Cardiac muscle cell (in vitro differentiated cells and primary cell): ENCODE results near the gene VCL. TPM values are rescaled to one million over a fixed set of nuclear protein-coding genes. Genes with fewer than 3 reads are reported as not detected.
A peak's percentile ranks its signal among the peaks of the same experiment; 100 is the strongest.

Source experiments
- DNase-seq, 2 donors: peaks; one replicate each; pipeline versions ENCODE4 v3.0.0 to v3.0.0-alpha.2; 2010 to 2017; ENCODE audit warnings: low read depth in 1 of 2, low spot score in 1 of 2
- H3K27ac ChIP-seq: fragments of 200-600 bp; sonication (generic); 2 replicates; pipeline ENCODE4 v1.5.1; 2016
- H3K27me3 ChIP-seq: fragments of 200-600 bp; sonication (generic); 2 replicates; pipeline ENCODE4 v1.6.0; 2016; ENCODE audit warnings: control low read depth
- H3K36me3 ChIP-seq: fragments of 200-600 bp; sonication (generic); 2 replicates; pipeline ENCODE4 v1.5.1; 2016; ENCODE audit warnings: control low read depth
- H3K4me1 ChIP-seq: fragments of 200-600 bp; sonication (generic); 2 replicates; pipeline ENCODE4 v1.8.1; 2017; ENCODE audit warnings: low read depth, mild to moderate bottlenecking, mixed run types
- H3K4me3 ChIP-seq: fragments of 200-600 bp; sonication (generic); 2 replicates; pipeline ENCODE4 v1.5.1; 2016; ENCODE audit warnings: mild to moderate bottlenecking
- H3K9me3 ChIP-seq: fragments of 200-600 bp; sonication (generic); 2 replicates; pipeline ENCODE4 v1.5.1; 2017; ENCODE audit warnings: low read depth, mild to moderate bottlenecking, control low read depth
- CTCF ChIP-seq: IDR thresholded peaks from 2 replicates; pipeline ENCODE4 v1.5.1; 2012; ENCODE audit warnings: low read depth, mild to moderate bottlenecking, low read length
- polyA plus RNA-seq: library from polyadenylated mRNA; unstranded; fragments of >200 nt; fragmentation: Nextera tagmentation; extraction: Ambion mirVana; gene quantifications from 2 replicates; pipeline ENCODE4 v1.2.1, GENCODE V29; 2016
- total RNA-seq: library from RNA; depleted of rRNA; stranded (reverse); fragments of >200 nt; gene quantifications from 2 replicates; pipeline ENCODE4 v1.2.3, GENCODE V29; 2016

The VCL gene
- total RNA-seq (130 and 167 TPM in 2 replicates), polyA plus RNA-seq (118 and 162 TPM in 2 replicates)

- Histone ChIP-seq H3K9me3 (no peaks in the 10 kb centered on the region), H3K4me3 (peak within 1 kb of the TSS; percentile 80), H3K27me3 (no peaks in the 10 kb centered on the region), H3K36me3 (no peaks in the 10 kb centered on the region), H3K4me1 (peaks cover 19% of the 10 kb centered on the region), H3K27ac (peak within 1 kb of the TSS; percentile 100)
- no peak for TF ChIP-seq CTCF
- peak; percentile 99 for DNase-seq
Observed at GRCh38 chr10:73997787-73998622, at the start of gene VCL. Gene VCL (plus strand): TSS chr10:73998116. CDS start chr10:73998208, 92 bp downstream.

- Histone ChIP-seq H3K4me1 (no peaks in the 10 kb centered on the region), H3K36me3 (no peaks in the 10 kb centered on the region), H3K9me3 (no peaks in the 10 kb centered on the region), H3K27ac (no peak overlapping the region), H3K4me3 (no peak overlapping the region), H3K27me3 (no peaks in the 10 kb centered on the region)
- no peak for TF ChIP-seq CTCF
- no peak for DNase-seq
Observed at GRCh38 chr10:73948947-73949633, 48.8 kb upstream of the VCL start.

GRCh38 chr10:73950155-73950948 is 47.6 kb upstream of the VCL start:
- no peaks in the 10 kb centered on the region for H3K4me1 ChIP-seq
- H3K27ac ChIP-seq = no peak overlapping the region
- no peaks in the 10 kb centered on the region for H3K9me3 ChIP-seq
- DNase-seq = no peak
- H3K36me3 ChIP-seq = no peaks in the 10 kb centered on the region
- H3K4me3 ChIP-seq = no peak overlapping the region
- TF ChIP-seq CTCF = no peak
- H3K27me3 ChIP-seq = no peaks in the 10 kb centered on the region

- no peak overlapping the region for H3K4me3 ChIP-seq
- no peak for TF ChIP-seq CTCF
- H3K4me1 ChIP-seq = peaks cover 15% of the 10 kb centered on the region
- no peaks in the 10 kb centered on the region for H3K27me3 ChIP-seq
- H3K27ac ChIP-seq = no peak overlapping the region
- H3K9me3 ChIP-seq = no peaks in the 10 kb centered on the region
- DNase-seq = peak in 1 of 2 donors; percentile 88
- no peaks in the 10 kb centered on the region for H3K36me3 ChIP-seq
Observed at GRCh38 chr10:73953665-73954064, 44.3 kb upstream of the VCL start.

- no peak overlapping the region for H3K4me3 ChIP-seq
- no peak overlapping the region for H3K27ac ChIP-seq
- no peak for TF ChIP-seq CTCF
- no peak for DNase-seq
- H3K36me3 ChIP-seq = no peaks in the 10 kb centered on the region
- no peaks in the 10 kb centered on the region for H3K9me3 ChIP-seq
- peaks cover 15% of the 10 kb centered on the region for H3K4me1 ChIP-seq
- no peaks in the 10 kb centered on the region for H3K27me3 ChIP-seq
Observed at GRCh38 chr10:73954737-73955136, 43.2 kb upstream of the VCL start.
